NOMO-1 (cell line): ENCODE measurements around the gene TGM5.
"Not testable (repeated sequence)": the region's sequence is repeated elsewhere in the genome, so short reads cannot be mapped to it uniquely, and the experiment has no call there.

ENCODE experiments used
- DNase-seq, 2 experiments: peaks; one replicate each; lab custom pipeline; 2025; ENCODE audit not compliant: unreplicated experiment in 2 of 2; lab: John Stamatoyannopoulos, UW

Gene TGM5

DNA sequence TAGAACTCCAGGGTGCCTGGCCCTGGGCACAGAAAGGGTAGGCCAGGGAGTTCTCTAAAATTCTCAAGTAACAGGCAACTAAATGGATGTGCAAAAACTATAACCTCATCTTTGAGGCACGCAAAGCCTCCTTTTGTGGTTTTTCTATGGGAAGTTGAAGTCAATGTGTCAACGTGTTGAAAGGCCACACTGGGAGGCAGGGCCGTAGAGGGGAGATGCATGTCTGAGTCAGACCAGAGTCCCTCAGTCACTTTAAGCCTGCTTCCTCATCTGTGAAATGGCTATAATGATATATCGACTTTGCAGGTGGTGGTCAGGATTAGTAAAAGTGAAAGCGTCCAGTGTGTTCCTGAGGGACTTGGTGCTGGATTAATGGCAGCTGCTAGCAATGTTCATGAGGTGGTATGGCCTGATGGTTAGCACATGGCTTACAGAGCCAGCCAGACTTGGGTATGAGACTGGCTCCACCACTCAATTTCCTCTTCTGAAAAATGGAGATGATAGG lies 17.0 kb downstream of the TGM5 start:
- DNase-seq = peak; percentile 94 to 99

DNA sequence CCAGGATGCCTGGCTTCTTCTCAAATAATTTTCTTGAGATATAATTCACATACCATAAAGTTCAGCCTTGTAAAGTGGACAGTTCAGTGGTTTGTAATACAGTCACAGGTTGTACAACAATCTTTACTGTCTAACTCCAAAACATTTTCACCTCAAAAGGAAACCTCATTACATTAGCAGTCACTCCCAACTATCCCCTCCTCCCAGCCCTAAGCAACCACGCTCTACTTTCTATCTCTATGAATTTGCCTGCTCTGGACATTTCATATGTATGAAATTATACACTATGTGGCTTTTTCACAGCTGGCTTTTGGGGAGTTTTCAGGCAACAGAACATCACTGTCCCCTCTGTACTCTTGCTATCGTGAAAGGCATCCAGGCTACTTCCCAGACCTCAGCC lies 17.5 kb downstream of the TGM5 start:
- DNase-seq = no peak

DNA sequence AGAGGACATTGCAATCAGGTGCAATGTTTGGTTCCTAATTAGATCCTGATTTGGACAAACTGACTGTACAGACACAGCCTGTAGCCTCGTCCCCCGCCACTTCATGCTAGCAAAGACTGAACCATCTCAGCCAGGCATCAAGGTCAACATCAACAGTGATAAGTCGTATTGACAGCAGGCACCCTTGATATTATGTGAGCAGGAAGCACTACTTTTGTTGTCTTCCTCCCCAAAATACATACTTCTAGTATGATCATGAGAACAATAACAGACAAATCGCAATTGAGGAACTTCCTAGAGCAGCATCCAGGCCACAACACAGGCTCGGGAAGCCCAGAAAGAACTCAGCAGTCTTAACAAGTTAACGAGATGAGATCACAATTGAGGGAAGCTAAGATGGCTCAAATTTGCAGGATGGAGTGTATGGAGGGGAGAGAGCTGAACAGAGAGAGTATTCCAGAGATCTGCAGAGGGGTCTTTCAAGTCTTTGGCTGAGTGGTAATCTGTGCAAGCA lies 20.4 kb downstream of the TGM5 start:
- peak; percentile 18 to 25 for DNase-seq

DNA sequence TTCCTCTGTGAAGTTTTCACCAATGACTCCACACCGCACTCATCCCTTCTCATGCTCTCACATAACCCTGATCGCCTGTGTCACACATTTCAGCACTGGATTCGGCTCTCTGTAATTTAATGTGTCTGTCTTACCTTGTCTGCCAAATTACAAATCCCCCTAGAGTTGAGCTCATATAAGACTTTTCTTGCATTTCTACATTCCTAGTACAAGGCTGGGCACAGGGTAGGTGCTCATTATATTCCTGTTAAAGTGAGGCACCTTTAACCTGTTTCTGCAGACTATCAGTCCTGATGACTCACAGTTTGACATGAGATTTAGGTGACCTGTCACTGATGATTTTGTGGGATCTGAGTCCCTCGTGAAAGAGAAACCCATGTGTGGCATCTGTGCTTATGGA lies 22.6 kb downstream of the TGM5 start:
- no peak for DNase-seq

DNA sequence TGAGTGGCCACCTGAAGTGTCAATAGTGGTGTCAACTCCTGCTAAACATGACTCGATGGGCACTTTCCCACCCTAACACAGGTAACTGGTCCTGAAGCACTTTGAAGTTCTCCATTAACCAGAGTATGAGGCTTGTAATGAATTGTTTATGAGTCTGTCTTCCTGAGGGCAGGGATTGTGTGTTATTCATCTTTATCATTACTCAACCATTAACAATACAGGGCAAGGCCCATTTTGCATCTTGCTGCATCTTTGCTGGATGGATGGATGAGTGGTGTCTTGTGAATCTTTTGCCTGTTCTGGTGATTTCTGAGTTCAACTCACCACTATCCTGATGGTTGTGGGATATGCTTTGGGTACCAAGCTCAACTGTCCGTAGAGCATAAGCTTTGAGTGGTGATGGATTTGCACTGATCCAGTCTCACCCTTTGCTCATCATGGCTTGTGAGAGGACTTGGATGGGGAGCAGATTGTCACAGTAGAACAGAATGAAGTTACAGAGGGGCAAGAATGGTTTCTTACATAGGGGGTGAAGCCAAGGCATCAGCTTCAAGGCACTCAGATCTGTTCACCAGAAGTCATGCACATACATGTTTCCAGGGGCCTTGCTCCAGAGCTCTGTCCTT lies 23.6 kb downstream of the TGM5 start:
- no peak for DNase-seq

DNA sequence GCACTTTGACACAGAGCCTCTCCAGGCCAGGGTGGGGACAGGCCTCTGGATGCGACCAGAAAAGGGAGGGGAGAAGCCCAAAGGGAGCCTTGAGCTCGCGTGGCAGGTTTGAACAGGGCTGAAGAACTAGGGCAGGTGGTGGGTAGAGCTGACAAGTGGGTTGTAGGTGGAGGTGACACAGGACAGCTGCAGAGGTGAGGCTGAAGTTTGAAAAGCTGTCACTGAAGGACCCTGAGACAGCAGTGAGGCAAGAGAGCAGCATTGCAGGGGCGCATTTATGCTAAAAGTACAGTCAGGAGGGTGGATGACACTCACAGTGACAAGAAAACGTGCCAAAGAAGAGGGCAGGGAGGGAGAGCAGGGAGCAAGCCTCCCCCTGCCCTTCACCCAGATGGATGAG lies 24.1 kb downstream of the TGM5 start:
- no peak for DNase-seq

DNA sequence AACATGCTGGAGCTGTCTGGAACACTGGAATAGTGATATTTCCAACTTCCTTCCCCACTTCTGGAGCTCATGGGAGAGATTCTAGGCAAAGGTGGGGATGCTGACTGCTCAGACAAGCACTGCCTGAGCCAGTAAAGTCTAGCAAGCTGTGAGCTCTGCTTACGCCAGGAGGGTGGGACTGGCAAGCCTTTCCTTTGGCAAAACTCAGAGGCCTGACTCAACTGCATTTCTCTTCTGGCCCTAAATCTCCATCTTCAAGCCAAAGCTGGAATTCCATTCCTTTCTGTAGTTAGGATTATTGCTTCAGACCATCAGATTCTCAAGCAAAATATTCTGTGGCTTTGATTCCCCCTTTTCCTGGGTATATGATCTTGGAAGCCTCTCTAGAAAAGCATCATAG lies 25.6 kb downstream of the TGM5 start:
- DNase-seq = no peak

DNA sequence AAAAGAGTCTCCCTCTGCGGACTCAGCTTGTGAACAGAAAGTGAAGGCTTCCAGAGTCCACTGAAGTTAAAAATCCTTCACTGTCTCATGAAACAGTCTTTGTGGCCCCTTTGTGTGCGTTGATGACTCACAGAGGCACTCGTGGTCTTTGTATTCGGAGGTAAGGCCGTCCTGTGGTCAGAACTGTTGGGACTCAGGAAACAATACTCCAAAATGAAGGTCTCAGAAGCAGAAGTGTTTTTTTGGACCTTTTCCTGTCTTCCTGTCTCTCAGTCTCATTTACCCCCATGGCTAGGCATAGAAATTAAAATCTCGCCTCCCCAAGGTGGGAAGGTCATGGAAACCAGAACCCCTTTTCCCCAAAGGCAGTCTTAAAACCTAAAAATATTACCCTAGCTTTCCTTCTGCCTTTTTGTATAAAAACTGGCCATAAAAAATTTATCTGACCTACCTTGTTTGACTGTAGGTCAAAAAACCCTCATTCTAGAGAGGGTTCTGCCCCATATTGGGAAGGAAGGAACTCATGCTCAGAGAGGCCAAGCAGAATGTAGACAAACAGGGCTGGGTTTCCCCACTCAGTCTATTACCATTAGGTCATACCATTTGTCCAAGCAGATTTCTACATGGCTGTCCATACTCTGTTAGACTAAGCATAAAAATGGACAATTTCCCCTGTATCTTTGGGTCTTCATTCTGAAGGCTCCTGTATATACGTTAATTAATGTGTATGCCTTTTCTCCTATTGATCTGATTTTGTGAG lies 26.8 kb downstream of the TGM5 start:
- peak; percentile 74 to 89 for DNase-seq

DNA sequence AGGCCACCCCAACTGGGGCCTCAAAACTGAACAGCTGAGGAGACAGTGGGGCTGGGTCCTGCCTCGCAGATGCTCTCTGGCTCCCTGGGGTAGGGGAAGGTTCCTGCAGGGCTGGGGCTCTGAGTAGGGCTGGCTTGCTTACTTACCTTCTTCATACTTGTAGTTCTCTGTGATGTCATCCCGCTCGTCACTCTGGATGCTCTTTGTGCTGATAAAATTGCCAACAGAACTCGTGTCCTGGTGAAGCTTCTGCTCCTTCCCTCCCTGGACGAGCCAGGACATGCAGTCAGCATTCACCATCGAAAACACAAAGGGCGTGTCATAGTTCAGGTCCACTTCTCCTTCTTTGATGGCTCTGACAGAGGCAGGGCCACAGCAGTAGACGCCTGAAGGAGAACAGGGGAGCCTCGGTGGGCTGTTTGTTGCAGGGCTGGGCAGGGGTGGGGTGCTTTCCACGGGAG lies 28.0 kb downstream of the TGM5 start:
- peak; percentile 54 to 86 for DNase-seq

DNA sequence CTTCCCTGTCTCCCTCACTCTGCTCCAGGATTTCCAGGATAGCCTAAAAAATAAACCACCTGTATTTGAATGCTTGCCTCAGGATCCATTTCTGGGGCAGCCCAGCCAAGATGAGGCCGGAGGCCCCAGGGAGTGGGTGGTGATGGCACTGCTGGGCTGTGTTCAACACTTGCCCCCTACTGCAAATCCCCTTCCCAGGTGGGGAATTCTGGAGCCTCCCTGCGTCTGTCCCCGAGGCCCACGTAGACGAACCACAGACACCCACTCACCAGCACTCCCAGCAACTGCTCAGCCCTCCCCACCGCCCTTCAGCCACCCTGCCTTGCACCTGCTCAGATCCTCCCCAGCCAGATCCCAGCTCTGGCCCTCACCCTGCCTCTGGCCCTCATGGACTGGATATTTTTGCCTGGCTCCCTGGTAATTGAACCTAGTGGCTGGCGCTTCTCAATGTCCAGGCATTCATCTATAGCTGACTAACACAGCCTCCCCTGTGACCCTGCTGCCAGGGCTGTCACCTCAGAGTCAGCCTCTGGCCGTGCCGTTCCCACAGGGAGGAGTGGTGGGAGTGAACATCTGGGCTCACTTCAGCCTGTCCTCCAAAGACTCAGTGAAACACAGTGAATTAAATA lies 28.8 kb downstream of the TGM5 start:
- no peak for DNase-seq

DNA sequence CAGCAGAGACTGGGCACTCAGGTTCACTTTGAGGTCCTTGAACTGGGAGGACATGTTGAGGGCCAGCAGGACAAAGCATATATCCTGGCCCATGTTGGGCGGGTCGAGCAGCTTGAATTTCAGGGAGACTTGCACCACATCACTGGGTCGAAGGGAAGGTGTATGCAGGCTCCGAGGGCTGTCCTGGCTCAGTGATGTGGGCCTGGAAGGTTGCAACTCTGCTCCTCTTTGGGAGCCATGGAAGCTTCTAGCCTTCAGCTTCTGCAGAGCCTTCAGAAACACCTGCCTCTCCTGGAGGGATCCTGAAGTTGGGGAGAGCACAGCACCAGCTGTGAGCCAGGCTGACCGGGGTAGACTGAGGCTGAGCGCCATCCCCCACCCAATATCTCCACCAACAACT lies 31.2 kb downstream of the TGM5 start:
- DNase-seq = no peak

DNA sequence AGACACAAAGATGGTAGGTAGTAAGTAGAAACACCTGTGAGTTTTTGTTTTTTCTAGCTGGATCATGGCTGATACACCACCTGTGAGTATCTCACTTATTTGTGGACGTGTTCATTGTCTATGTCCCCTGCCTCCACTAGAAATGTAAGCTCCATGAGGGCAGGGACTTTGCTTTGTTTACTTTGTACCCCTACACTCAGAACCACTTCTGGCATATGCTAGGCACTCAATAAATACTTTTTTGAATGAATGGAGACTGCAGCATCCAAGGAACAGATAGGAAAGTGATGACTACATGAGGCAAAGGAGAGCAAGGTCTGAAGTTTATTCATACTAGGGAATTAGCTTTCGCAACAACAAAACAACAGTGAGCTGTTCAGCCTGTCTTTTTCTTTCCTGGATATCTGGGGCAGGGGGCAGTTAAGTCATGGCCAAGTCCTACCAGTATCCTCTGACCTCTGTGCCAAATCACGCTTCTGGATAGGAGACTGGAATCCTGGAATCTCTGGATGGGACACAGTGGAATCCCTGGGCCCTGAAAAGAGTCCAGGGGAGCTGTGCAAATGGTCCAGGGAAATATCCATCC lies 34.3 kb downstream of the TGM5 start:
- DNase-seq = no peak

DNA sequence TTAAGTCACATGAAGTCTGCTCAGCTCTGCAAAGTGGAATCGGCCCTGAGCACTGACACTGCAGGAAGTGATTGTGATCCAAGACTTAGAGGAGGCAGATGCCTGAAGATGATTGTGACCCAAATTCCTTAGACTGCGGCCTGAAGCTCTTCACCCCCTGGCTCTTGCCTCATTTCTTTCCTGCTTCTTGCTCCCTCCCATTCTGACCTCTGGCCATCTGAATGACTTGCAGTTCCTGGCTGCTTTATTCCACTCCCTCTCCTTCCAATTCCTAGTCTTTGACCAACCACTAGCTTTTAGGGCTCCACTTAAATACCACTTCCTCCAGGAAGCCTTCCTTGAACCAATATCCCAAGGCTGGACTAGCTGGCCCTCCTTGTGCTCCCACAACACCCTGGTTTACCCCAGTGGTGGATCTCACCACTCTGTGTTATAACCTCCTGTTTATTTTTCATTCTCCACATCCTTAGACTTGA lies 36.0 kb downstream of the TGM5 start:
- no peak for DNase-seq

DNA sequence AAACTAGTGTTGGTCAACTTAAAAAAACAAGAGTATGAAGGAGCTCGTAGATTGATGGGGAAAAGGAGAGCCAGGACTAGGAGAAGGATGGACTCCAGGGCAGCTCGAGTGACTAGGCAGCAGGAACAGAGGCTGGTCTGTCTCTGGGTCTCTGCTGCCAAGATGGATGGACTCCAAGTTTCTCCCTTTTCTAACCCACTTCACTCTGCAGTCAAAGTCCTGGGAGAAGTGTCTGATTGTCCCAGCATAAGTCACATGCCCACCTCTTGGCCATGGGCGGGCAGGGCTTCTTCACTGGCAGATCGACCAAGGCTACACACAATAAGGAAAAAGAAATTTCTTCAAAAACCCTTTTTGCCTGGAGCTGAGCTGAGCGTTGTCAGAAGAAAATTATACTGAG lies 36.8 kb downstream of the TGM5 start:
- no peak for DNase-seq

DNA sequence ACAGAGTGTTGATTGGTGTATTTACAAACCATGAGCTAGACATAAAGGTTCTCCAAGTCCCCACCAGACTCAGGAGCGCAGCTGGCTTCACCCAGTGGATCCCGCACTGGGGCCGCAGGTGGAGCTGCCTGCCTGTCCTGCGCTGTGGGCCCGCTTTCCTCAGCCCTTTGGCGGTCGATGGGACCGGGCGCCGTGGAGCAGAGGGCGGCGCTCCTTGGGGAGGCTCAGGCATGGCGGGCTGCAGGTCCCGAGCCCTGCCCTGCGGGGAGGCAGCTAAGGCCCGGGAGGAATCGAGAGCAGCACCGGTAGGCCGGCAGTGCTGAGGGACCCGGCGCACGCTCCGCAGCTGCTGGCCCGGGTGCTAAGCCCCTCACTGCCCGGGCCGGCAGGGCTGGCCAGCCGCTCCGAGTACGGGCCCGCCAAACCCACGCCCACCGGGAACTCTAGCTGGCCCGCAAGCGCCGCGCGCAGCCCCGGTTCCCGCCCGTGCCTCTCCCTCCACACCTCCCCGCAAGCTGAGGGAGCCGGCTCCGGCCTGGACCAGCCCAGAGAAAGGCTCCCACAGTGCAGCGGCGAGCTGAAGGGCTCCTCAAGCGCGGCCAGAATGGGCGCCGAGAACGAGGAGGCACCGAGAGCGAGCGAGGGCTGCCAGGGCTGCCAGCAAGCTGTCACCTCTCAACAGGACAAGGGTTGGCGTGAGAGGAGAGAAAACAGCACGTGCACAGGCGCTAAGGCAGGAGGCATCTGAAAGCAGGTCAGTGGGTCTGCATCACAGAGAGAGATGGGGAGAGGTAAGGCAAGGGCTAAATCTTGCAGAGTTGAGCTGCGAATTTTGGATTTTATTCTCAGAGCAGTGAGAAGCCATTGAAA lies 40.1 kb downstream of the TGM5 start:
- DNase-seq = no peak

DNA sequence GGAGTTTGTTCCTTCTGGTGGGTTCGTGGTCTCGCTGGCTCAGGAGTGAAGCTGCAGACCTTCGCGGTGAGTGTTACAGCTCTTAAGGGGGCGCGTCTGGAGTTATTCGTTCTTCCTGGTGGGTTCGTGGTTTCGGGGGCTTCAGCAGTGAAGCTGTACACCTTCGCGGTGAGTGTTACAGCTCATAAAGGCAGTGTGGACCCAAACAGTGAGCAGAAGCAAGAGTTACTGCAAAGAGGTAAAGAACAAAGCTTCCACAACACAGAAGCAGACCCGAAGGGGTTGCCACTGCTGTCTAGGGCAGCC lies 40.8 kb downstream of the TGM5 start:
- DNase-seq = not testable (repeated sequence)

DNA sequence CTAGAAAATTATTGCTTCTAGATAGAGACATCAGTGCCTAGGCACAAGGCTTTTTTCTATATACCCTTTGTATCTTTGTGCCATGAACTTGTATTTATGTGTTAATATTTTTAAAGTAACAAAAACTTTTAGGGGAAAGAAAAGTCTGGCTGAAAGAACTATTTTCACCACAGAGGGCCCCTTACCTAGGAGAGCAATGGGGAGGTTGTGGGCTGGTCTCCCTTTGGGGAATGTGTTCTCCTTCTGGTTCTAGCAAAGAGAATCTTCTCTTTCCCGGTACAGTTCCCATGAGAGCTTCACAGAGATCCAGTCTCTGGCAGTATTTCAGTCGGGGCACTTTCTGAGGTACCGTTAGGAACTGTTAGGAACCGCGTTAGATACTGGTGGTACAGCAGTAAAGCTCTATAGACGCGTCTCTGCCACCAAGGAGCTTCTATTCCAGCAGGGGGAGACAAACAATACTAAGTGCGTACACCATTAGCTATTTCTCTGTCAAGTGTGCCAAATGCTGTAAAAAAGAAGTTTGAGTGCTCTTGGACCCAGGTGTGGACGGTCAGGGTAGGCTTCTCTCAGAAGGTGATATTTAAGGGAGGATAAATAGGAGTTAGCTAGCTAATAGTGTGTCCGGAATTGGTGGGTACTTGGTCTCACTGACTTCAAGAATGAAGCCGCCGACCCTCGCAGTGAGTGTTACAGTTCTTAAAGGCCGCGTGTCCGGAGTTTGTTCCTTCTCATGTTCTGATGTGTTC lies 41.4 kb downstream of the TGM5 start:
- DNase-seq = peak; percentile 61 to 78

DNA sequence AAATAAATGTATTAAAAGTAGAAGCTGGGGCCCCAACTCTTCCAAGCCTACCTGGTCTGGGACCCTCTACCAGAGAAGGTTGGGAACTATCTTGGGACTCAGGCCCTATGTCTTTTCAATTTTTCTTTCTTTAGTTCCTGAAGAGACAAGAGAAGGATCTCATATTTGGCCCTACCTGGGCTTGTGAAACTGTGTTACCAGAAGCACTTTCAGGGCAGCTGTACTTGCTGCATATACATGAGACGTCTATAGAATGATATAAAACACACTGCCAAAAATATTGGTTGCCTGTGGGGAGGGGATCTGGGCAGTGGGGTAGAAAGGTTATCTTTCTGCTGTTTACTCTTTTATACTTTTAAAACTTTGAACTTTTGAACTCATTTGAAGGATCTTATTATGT lies 45.3 kb downstream of the TGM5 start:
- DNase-seq = no peak

DNA sequence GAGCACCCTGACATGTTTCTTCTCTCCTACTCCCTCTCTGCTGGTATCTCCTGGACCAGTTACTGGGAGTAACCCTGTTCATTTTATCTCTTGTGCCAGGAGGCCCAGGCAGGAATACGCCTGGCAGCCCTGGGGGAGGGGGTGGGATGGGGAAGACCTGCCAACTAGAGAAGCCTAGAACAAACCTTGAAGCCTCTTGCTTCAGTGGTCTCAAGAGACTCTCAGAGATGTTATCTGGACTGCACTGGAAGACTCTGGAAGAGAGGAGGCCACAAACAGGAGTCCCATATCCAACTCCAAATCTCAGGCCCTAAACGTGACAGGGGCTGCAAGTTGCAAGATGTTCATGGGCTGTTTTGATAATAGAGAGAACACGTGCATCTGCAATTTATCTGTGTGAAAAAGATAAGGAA lies 45.7 kb downstream of the TGM5 start, which contains the start of gene EPB42:
EPB42 (minus strand) TSS at position 28 of the 413 bp plus-strand sequence. CDS start 193 bp downstream, outside the sequence.
- DNase-seq = no peak
